GM12873 (cell line): ENCODE results near the gene CD2BP2.

Experiments used
- CTCF ChIP-seq: IDR thresholded peaks from 2 replicates; pipeline ENCODE4 v1.5.1; 2012; ENCODE audit warnings: low read depth, mild to moderate bottlenecking, moderate library complexity, low read length, control low read depth; ENCODE audit not compliant: insufficient read depth; ENCODE audit errors: missing control alignments

Gene CD2BP2

GRCh38 chr16:30376461-30376902 is 21.4 kb upstream of the CD2BP2 start:
- no peak for TF ChIP-seq CTCF

GRCh38 chr16:30375864-30376263 is 20.8 kb upstream of the CD2BP2 start:
- no peak for TF ChIP-seq CTCF

- no peak for TF ChIP-seq CTCF
Measured at GRCh38 chr16:30374538-30374937, 19.4 kb upstream of the CD2BP2 start, which contains the start of gene MYL11. TSS of gene MYL11 (plus strand) at chr16:30374802. CDS start at chr16:30374858, 56 bp downstream.

GRCh38 chr16:30372725-30373124 is 17.6 kb upstream of the CD2BP2 start:
- no peak for TF ChIP-seq CTCF

- TF ChIP-seq CTCF: no peak
Measured at GRCh38 chr16:30372038-30372712, 17.1 kb upstream of the CD2BP2 start.

GRCh38 chr16:30371248-30371816 is 16.2 kb upstream of the CD2BP2 start:
- no peak for TF ChIP-seq CTCF

- peak; percentile 44 for TF ChIP-seq CTCF
Measured at GRCh38 chr16:30370456-30371247, 15.5 kb upstream of the CD2BP2 start, which contains the start of gene TBC1D10B. TSS of gene TBC1D10B (minus strand) at chr16:30370494. CDS start at chr16:30370183, 311 bp downstream.
